DMS 273 (cell line): ENCODE data around the gene PPP1R14B.
"Not testable (repeated sequence)": the region's sequence is repeated elsewhere in the genome, so short reads cannot be mapped to it uniquely, and the experiment has no call there.

Experiments
- DNase-seq: peaks from one replicate; lab custom pipeline; 2025; ENCODE audit not compliant: unreplicated experiment; lab: John Stamatoyannopoulos, UW

The PPP1R14B gene

GRCh38 chr11:64246621-64246870, 197 bp downstream of the PPP1R14B start:
- not testable (repeated sequence) for DNase-seq

GRCh38 chr11:64245797-64246620, 734 bp downstream of the PPP1R14B start:
- DNase-seq, result peak; percentile 78

- DNase-seq, result peak; percentile 66
Observed at GRCh38 chr11:64245401-64245796, 1.3 kb downstream of the PPP1R14B start.

DNA sequence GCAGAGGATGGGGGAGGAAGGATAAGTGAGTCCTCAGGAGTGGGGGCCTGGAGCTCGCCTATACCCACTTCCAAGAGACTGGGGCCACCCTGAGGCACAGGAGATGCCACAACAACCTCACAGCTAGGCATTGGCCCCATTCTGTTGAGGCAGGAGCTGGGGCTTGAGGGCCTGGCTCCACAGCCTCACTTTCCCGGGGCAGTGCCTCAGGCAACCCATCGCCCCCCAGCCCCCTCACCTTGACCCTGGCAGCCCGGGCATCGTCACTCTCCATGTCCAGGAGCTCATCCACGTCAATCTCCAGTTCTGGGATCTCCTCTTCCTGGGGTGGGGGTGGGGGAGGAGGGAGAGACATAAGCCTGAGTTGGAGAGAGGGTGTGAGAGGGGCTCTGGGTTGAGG, 1.8 kb downstream of the PPP1R14B start:
- DNase-seq, result no peak

GRCh38 chr11:64244107-64244506, 2.6 kb downstream of the PPP1R14B start:
- DNase-seq, result no peak

DNA sequence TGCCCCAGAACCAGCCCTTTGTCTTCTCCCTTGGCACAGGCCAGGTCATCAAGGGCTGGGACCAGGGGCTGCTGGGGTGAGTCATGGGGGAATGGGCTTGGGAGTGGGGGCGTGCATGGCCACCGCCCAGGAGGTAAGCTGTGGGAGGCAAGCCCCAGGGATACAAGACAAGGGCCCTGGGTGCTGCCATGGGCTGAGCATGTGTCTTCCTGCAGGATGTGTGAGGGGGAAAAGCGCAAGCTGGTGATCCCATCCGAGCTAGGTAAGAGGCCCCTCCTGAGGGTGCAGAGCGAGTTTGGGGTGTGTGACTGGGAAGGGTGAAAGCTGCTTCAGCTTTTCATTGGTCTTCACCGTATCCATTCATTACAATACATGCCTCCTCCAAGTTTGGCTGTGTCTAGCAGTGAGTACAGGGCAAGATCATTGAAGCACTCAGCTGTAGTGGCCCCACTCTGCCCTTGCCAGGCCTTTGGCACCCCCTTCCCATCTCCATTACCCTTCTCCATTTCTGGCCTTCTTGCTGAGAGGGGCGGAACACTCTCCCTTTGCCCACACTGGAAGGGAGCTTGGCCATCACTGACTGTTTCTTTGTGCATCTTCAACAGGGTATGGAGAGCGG, 3.4 kb downstream of the PPP1R14B start:
- DNase-seq, result no peak

GRCh38 chr11:64241491-64242374, 5.0 kb downstream of the PPP1R14B start:
- peak; percentile 56 for DNase-seq

- DNase-seq, result peak; percentile 97
Observed at GRCh38 chr11:64241241-64241490, 5.6 kb downstream of the PPP1R14B start.

GRCh38 chr11:64240435-64241240, 6.1 kb downstream of the PPP1R14B start, which contains the start of gene FKBP2:
Gene FKBP2, plus strand, starts transcription at chr11:64241095. Its CDS starts 1,293 bp downstream, at chr11:64242388.
- DNase-seq, result peak; percentile 97

- DNase-seq, result no peak
Observed at GRCh38 chr11:64239662-64240434, 6.9 kb downstream of the PPP1R14B start.

- DNase-seq, result no peak
Observed at GRCh38 chr11:64238999-64239398, 7.7 kb downstream of the PPP1R14B start.

DNA sequence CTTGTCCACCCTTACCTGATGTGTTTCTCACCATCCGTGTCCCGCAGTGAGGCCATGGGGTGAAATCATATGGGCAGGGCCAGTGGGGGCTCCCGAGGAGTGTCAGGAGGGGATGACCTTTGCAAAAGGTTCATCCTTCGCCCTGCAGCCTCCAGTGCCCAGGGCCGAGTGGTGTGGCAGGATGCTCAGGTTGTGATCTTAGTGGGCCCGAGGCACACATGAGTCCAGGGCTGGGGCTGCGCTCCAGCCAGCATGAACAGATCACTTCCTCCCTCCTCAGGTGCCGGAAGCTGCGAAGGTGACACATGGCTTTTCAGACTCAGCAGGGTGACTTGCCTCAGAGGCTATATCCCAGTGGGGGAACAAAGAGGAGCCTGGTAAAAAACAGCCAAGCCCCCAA, 8.7 kb downstream of the PPP1R14B start:
- DNase-seq, result no peak

GRCh38 chr11:64237484-64237951, 9.2 kb downstream of the PPP1R14B start:
- no peak for DNase-seq

- DNase-seq, result no peak
Observed at GRCh38 chr11:64235437-64236161, 11.1 kb downstream of the PPP1R14B start.

DNA sequence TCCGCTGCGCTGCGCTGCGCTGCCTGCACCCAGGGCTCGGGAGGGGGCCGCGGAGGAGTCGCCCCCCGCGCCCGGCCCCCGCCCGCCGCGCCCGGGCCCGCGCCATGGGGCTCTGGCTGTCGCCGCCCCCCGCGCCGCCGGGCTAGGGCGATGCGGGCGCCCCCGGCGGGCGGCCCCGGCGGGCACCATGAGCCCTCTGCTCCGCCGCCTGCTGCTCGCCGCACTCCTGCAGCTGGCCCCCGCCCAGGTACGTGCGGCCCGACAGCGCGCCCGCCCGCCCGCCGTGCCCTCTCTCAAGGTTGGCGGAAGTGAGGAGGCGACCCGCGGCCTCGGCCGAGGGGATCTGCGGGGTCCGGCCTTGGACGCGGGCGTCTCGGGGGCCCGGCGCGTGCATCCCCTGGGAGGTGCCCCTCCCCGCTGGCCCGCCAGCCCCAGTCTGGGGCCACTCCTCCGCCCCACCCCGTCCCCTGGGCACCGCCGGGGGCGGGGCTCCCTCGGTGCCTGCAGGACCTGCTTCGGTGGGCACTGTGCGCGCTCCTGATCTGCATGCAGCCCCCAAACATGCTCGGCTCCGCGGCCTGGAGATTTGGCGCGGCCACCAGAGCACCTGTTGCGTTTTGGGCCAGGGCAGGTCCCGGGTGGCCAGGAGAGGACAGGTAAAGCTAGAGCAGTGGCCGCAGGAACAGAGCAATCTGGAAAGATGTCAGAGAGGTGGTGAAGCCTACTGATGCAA, 11.9 kb downstream of the PPP1R14B start:
- DNase-seq, result peak; percentile 71

DNA sequence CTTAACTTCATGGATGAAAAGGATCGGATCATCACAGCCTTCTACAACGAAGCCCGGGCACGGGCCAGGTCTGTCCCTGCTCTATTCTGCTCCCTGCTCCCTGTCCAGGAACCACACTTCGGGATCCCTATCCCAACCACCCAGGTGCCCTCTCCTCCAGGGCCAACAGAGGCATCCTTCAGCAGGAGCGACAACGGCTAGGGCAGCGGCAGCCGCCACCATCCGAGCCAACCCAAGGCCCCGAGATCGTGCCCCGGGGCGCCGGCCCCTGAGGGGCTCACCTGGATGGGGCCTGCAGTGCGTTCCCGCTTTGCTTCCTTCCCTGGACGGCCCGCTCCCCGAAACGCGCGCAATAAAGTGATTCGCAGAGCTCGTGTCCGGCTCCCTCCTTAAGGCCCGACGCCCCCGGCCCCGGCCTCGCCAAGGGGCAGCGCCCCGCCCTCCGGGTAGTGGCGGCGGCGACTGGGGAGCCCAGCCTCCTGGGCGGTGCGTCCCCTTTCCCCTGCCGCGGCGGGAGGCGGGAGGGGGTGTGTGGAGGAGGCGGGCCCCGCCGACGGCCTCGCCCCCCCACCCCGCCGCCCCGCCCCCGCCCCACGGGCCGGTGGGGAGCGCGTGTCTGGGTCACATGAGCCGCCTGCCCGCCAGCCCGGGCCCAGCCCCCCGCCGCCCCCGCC, 12.7 kb downstream of the PPP1R14B start, which contains the start of gene VEGFB:
Gene VEGFB (plus strand): TSS at position 672 of the 674 bp plus-strand sequence. CDS start 250 bp downstream, outside the sequence.
- DNase-seq, result peak; percentile 61

GRCh38 chr11:64232967-64233315, 13.8 kb downstream of the PPP1R14B start:
- no peak for DNase-seq
